Measurements from ENCODE around the gene TFAP2D. TPM values are rescaled to one million over a fixed set of nuclear protein-coding genes. Genes with fewer than 3 reads are reported as not detected.

Gene TFAP2D
- polyA plus RNA-seq, 1 experiment, result not detected

GRCh38 chr6:50819904-50820868 is 106.9 kb downstream of the TFAP2D start:
- no peak overlapping the region for H3K4me3 ChIP-seq (ENCODE audit: low read depth, low read length)
- ChIA-PET POLR2A (no interaction called here), CTCF (no interaction called here)
- no peak for TF ChIP-seq CTCF (IDR thresholded peaks at IDR 0.05; ENCODE audit: low read depth, low read length)
- H3K27me3 ChIP-seq (ENCODE audit: control insufficient read depth, insufficient read depth, low read length), result peaks cover 47% of the 10 kb centered on the region
- H3K27ac ChIP-seq (ENCODE audit: low read depth, low read length), result no peak overlapping the region
- DNase-seq (ENCODE audit: low read depth, low spot score), result no peak
- no peaks in the 10 kb centered on the region; the same call in 1 of the 2 replicates for H3K9me3 ChIP-seq (ENCODE audit: control insufficient read depth, insufficient read depth, low read length)

DNA sequence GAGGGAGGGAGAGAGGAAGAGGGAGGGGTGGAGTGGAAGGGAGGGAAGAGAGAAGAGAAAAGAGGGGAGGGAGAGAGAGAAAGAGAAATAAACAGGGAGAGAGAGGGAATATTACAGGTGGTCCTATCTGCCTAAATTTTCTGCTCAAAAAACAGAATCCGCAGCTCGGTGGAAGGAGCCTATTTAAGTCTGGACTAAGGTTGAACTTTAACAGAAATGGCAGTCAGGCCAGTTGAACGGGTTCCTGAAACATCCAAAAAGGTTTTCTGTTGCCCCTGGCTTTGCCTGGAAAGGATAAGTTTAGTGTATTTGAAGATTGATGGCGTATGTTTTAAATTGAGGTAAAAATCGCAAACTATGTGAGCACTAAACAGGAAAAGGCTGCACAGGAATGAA is 107.5 kb downstream of the TFAP2D start:
- Histone ChIP-seq H3K9me3 (ENCODE audit: control insufficient read depth, insufficient read depth, low read length) (no peaks in the 10 kb centered on the region; the same call in 1 of the 2 replicates), H3K27me3 (ENCODE audit: control insufficient read depth, insufficient read depth, low read length) (peaks cover 53% of the 10 kb centered on the region), H3K4me3 (ENCODE audit: low read depth, low read length) (no peak overlapping the region), H3K27ac (ENCODE audit: low read depth, low read length) (no peak overlapping the region)
- no peak for TF ChIP-seq CTCF (IDR thresholded peaks at IDR 0.05; ENCODE audit: low read depth, low read length)
- POLR2A ChIA-PET, result no interaction called here
- DNase-seq (ENCODE audit: low read depth, low spot score), result no peak
- CTCF ChIA-PET, result no interaction called here

DNA sequence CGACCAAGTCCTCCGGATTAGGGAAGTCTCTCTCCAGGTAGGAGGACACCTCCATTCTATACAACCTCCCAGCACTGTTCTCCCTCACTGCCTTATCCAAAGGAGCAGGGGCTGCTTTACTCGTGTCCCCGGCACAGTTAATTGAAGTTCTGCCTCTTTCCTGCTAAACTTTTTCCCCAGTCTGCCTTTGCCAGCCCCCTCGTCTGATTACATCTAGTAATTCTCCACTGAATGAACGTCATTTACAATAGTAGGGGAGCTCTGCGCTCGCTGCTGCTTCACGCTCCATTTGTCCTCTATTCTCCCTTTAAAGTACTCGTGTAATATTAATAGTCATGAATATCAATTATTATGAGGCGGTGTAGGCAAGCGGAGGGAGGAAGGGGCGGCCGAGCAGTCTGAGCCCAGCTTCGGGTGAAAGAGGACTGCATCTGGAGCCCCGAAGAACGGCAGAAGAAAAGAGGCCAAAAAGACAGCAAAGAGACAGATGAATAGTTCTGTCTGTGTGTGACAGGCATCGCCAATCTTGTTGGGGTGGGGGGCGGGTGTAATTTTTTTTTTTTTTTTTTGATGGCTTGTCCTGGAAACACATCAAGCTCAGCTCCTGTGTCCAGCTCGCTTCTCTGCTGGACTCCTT is 108.2 kb downstream of the TFAP2D start:
- POLR2A ChIA-PET, result no interaction called here
- no peak for TF ChIP-seq CTCF (IDR thresholded peaks at IDR 0.05; ENCODE audit: low read depth, low read length)
- Histone ChIP-seq H3K9me3 (ENCODE audit: control insufficient read depth, insufficient read depth, low read length) (no peaks in the 10 kb centered on the region; the same call in 1 of the 2 replicates), H3K4me3 (ENCODE audit: low read depth, low read length) (no peak overlapping the region), H3K27ac (ENCODE audit: low read depth, low read length) (no peak overlapping the region), H3K27me3 (ENCODE audit: control insufficient read depth, insufficient read depth, low read length) (peaks cover 59% of the 10 kb centered on the region)
- DNase-seq (ENCODE audit: low read depth, low spot score), result no peak
- CTCF ChIA-PET, result interaction anchor here (0.6 kb wide), 1 partner anchor 677 kb away, joined by 3 read pairs; no protein-coding TSS in a partner anchor

GRCh38 chr6:50822078-50822476 is 108.8 kb downstream of the TFAP2D start:
- DNase-seq (ENCODE audit: low read depth, low spot score), result no peak
- H3K4me3 ChIP-seq (ENCODE audit: low read depth, low read length), result no peak overlapping the region
- no peaks in the 10 kb centered on the region; the same call in 1 of the 2 replicates for H3K9me3 ChIP-seq (ENCODE audit: control insufficient read depth, insufficient read depth, low read length)
- ChIA-PET POLR2A (no interaction called here), CTCF (interaction anchor here (0.6 kb wide), 1 partner anchor 677 kb away, joined by 3 read pairs; no protein-coding TSS in a partner anchor)
- no peak for TF ChIP-seq CTCF (IDR thresholded peaks at IDR 0.05; ENCODE audit: low read depth, low read length)
- no peak overlapping the region for H3K27ac ChIP-seq (ENCODE audit: low read depth, low read length)
- peaks cover 59% of the 10 kb centered on the region for H3K27me3 ChIP-seq (ENCODE audit: control insufficient read depth, insufficient read depth, low read length)

Other genes with a start within 250 kb of the TFAP2D start
- not detected in 2 replicates for gene TFAP2B, start 105.3 kb downstream of the TFAP2D start, polyA plus RNA-seq (2011; rRNA removed)

Measured in AG04450 (cell line).